H9 (cell line): ENCODE data around the gene TMED10. TPM values are rescaled to one million over a fixed set of nuclear protein-coding genes. Genes with fewer than 3 reads are reported as not detected.

Source experiments
- DNase-seq: peaks from one replicate; pipeline ENCODE4 v3.0.0-alpha.2; 2017
- H2AFZ ChIP-seq: one replicate; pipeline ENCODE4 v1.6.1; 2013; ENCODE audit warnings: mild to moderate bottlenecking, low read length, control low read depth, moderate library complexity
- H2AK5ac ChIP-seq: 2 replicates; pipeline ENCODE4 v1.6.1; 2013; ENCODE audit warnings: low read length, control low read depth, mixed read lengths; ENCODE audit not compliant: insufficient read length
- H2BK120ac ChIP-seq: one replicate; pipeline ENCODE4 v1.6.1; 2013; ENCODE audit warnings: low read depth, mild to moderate bottlenecking, low read length, control low read depth, inconsistent platforms; ENCODE audit not compliant: poor library complexity, severe bottlenecking
- H2BK12ac ChIP-seq: 2 replicates; pipeline ENCODE4 v1.6.1; 2013; ENCODE audit warnings: low read length, control low read depth, mixed read lengths, low read depth; ENCODE audit not compliant: insufficient read length
- H2BK15ac ChIP-seq: 2 replicates; pipeline ENCODE4 v1.6.1; 2013; ENCODE audit warnings: low read depth, low read length, control low read depth
- H2BK20ac ChIP-seq: one replicate; pipeline ENCODE4 v1.6.1; 2013; ENCODE audit warnings: low read depth, mild to moderate bottlenecking, low read length, control low read depth, inconsistent platforms; ENCODE audit not compliant: poor library complexity, severe bottlenecking
- H2BK5ac ChIP-seq: 2 replicates; pipeline ENCODE4 v1.6.1; 2013; ENCODE audit warnings: low read length, control low read depth, mixed read lengths; ENCODE audit not compliant: insufficient read length
- H3K14ac ChIP-seq: 2 replicates; pipeline ENCODE4 v1.6.1; 2013; ENCODE audit warnings: low read length, control low read depth; ENCODE audit not compliant: insufficient read depth
- H3K18ac ChIP-seq: 2 replicates; pipeline ENCODE4 v1.6.1; 2013; ENCODE audit warnings: low read depth, mild to moderate bottlenecking, mixed read lengths, low read length, control low read depth; ENCODE audit not compliant: insufficient read length
- H3K23ac ChIP-seq: 2 replicates; pipeline ENCODE4 v1.6.1; 2013; ENCODE audit warnings: low read length, control low read depth, mixed read lengths, low read depth; ENCODE audit not compliant: insufficient read length
- H3K23me2 ChIP-seq: 2 replicates; pipeline ENCODE4 v1.6.1; 2013; ENCODE audit warnings: low read depth, mild to moderate bottlenecking, mixed read lengths, low read length, control low read depth; ENCODE audit not compliant: insufficient read length, poor library complexity, severe bottlenecking
- H3K27ac ChIP-seq: 2 replicates; pipeline ENCODE4 v1.5.1; 2013; ENCODE audit warnings: low read length, control low read depth, mixed read lengths, low read depth; ENCODE audit not compliant: insufficient read length
- H3K27me3 ChIP-seq: 2 replicates; pipeline ENCODE4 v1.6.1; 2013; ENCODE audit warnings: low read length, control low read depth, inconsistent platforms; ENCODE audit not compliant: insufficient read depth
- H3K4ac ChIP-seq: 2 replicates; pipeline ENCODE4 v1.6.1; 2013; ENCODE audit warnings: low read depth, mild to moderate bottlenecking, control low read depth, inconsistent platforms, low read length, moderate library complexity
- H3K4me1 ChIP-seq: 2 replicates; pipeline ENCODE4 v1.6.1; 2013; ENCODE audit warnings: low read length, control low read depth, inconsistent platforms; ENCODE audit not compliant: insufficient read depth
- H3K4me2 ChIP-seq: 2 replicates; pipeline ENCODE4 v1.6.1; 2013; ENCODE audit warnings: low read length, control low read depth, mixed read lengths; ENCODE audit not compliant: insufficient read length, insufficient read depth
- H3K56ac ChIP-seq: 2 replicates; pipeline ENCODE4 v1.6.1; 2013; ENCODE audit warnings: low read depth, mild to moderate bottlenecking, mixed read lengths, low read length, control low read depth; ENCODE audit not compliant: insufficient read length
- H3K79me1 ChIP-seq: 2 replicates; pipeline ENCODE4 v1.6.1; 2013; ENCODE audit warnings: low read depth, mild to moderate bottlenecking, moderate library complexity, low read length, control low read depth, inconsistent platforms; ENCODE audit not compliant: insufficient read depth, poor library complexity, severe bottlenecking
- H3K79me2 ChIP-seq: 2 replicates; pipeline ENCODE4 v1.6.1; 2013; ENCODE audit warnings: low read length, control low read depth, inconsistent platforms; ENCODE audit not compliant: insufficient read depth
- H3K9ac ChIP-seq: 2 replicates; pipeline ENCODE4 v1.6.1; 2013; ENCODE audit warnings: low read length, control low read depth, mixed read lengths; ENCODE audit not compliant: insufficient read length; ENCODE audit errors: extremely low read depth
- H3K9me3 ChIP-seq: one replicate; pipeline ENCODE4 v1.6.1; 2013; ENCODE audit warnings: low read depth, low read length, inconsistent platforms; ENCODE audit not compliant: control insufficient read depth
- H3T11ph ChIP-seq: one replicate; pipeline ENCODE4 v1.6.1; 2013; ENCODE audit warnings: mild to moderate bottlenecking, low read length, control low read depth, inconsistent platforms
- H4K20me1 ChIP-seq: one replicate; pipeline ENCODE4 v1.6.1; 2013; ENCODE audit not compliant: control insufficient read depth, insufficient read length, insufficient read depth
- H4K5ac ChIP-seq: 2 replicates; pipeline ENCODE4 v1.6.1; 2013; ENCODE audit warnings: low read depth, mild to moderate bottlenecking, mixed read lengths, low read length, control low read depth; ENCODE audit not compliant: insufficient read length
- H4K8ac ChIP-seq: replicated peaks from 2 replicates; pipeline ENCODE4 v1.6.1; 2013; ENCODE audit warnings: low read length, control low read depth, mixed read lengths, low read depth; ENCODE audit not compliant: insufficient read length
- H4K91ac ChIP-seq: 2 replicates; pipeline ENCODE4 v1.6.1; 2013; ENCODE audit warnings: low read depth, mild to moderate bottlenecking, moderate library complexity, mixed read lengths, low read length, control low read depth; ENCODE audit not compliant: insufficient read length
- H3K27ac Mint-ChIP-seq, 3 experiments: 2 replicates in 2 of 3; 3 replicates in 1 of 3; pipeline ENCODE4 v1.8.0; 2020 to 2021; ENCODE audit warnings: mixed read lengths in 3 of 3, mild to moderate bottlenecking in 1 of 3, moderate library complexity in 1 of 3
- H3K27me3 Mint-ChIP-seq: 2 replicates; pipeline ENCODE4 v1.8.0; 2021; ENCODE audit warnings: low read depth, mild to moderate bottlenecking, moderate library complexity, mixed read lengths
- H3K36me3 Mint-ChIP-seq, 3 experiments: 2 replicates in 2 of 3; 3 replicates in 1 of 3; pipeline ENCODE4 v1.8.0; 2020 to 2021; ENCODE audit warnings: low read depth in 3 of 3, mixed read lengths in 3 of 3; ENCODE audit not compliant: insufficient read depth in 1 of 3
- H3K4me1 Mint-ChIP-seq, 2 experiments: 2 replicates each; pipeline ENCODE4 v1.8.0; 2020; ENCODE audit warnings: mixed read lengths in 2 of 2
- H3K4me3 Mint-ChIP-seq, 2 experiments: 2 replicates in 1 of 2; 3 replicates in 1 of 2; pipeline ENCODE4 v1.8.0; 2020 to 2021; ENCODE audit warnings: mild to moderate bottlenecking in 2 of 2, mixed read lengths in 2 of 2, moderate library complexity in 1 of 2
- H3K9me3 Mint-ChIP-seq, 2 experiments: 2 replicates in 1 of 2; 3 replicates in 1 of 2; pipeline ENCODE4 v1.8.0; 2020; ENCODE audit warnings: mild to moderate bottlenecking in 2 of 2, mixed read lengths in 2 of 2, moderate library complexity in 1 of 2
- WGBS: extraction: QIAGEN DNeasy Blood & Tissue Kit; methylation state at CpG from one replicate; pipeline ENCODE4 v1.1.7; 2013; ENCODE audit warnings: missing lambda C conversion rate, low lambda C conversion rate, mixed read lengths; ENCODE audit not compliant: insufficient read length; ENCODE audit errors: extremely low coverage; 5-methylcytosine and 5-hydroxymethylcytosine counted together
- total RNA-seq: library from RNA; stranded (reverse); gene quantifications from 2 replicates; pipeline ENCODE4 v1.2.1, GENCODE V29; 2021
- TF ChIP-seq, protein P1 (sequence below): fragments of 200-600 bp; sonication (generic); conservative IDR thresholded peaks from 3 replicates; pipeline ENCODE4 v1.8.0; 2021; ENCODE audit warnings: antibody characterized with exemption, mild to moderate bottlenecking

The TMED10 gene
- total RNA-seq, 1 experiment from 2014 or later = 176 TPM

DNA sequence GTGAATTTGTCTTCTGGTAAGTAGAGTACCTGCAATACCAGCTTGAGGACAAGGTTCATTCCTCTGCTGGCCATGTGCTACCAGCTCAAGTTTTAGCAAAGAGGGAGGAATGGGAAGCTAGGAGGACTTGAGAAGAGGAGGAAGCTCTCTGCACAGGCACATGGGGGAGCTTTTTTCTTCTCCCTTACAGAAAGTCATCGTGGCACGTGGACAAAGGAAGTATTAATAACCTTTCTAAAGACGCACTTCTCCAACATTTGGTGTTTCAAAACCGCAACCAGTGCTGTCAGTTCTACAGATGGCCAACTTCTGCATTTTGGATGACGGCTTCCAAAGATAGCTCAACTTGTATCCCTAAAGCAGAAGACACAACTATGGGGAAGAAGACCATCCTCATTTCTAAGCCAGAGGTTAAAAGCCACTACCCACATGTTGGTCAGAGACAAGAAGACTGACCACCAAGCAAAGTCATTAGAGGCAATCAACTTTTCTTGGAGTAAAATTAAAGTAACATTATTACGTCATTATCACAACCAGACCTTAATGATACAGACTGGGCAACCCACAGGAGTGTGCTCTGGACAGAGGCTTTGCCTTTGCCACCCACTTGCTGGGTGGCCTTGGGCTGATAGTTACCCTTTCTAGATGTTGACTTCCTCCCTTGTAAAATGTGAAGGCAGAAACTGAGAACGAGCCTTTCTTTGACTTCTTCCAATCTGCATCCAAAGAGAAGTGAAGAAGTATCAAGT is 12.3 kb upstream of the TMED10 start:
- no peaks in the 10 kb centered on the region for H3K23me2 ChIP-seq
- no peak overlapping the region for H3K18ac ChIP-seq
- H3K56ac ChIP-seq = no peak overlapping the region
- H4K20me1 ChIP-seq = no peaks in the 10 kb centered on the region
- peaks cover 3% of the 10 kb centered on the region for H3K27me3 Mint-ChIP-seq
- H2BK5ac ChIP-seq = no peak overlapping the region
- H2BK12ac ChIP-seq = no peak overlapping the region
- H2BK20ac ChIP-seq = no peak overlapping the region
- no peak overlapping the region for H3T11ph ChIP-seq
- no peaks in the 10 kb centered on the region for H3K36me3 Mint-ChIP-seq
- H3K9me3 Mint-ChIP-seq = no peaks in the 10 kb centered on the region
- H2AFZ ChIP-seq = no peak overlapping the region
- no peak overlapping the region for H3K27ac ChIP-seq
- no peak for DNase-seq
- no peak overlapping the region for H2BK15ac ChIP-seq
- WGBS = no CpG with 5 or more reads among the region's 7 CpGs
- H3K14ac ChIP-seq = no peak overlapping the region
- H4K8ac ChIP-seq = no peak overlapping the region
- H3K4me1 Mint-ChIP-seq = no peaks in the 10 kb centered on the region
- no peak overlapping the region for H3K4me3 Mint-ChIP-seq
- no peaks in the 10 kb centered on the region for H3K4me1 ChIP-seq
- H4K5ac ChIP-seq = no peak overlapping the region
- no peaks in the 10 kb centered on the region for H3K27me3 ChIP-seq
- TF ChIP-seq, protein P1, sequence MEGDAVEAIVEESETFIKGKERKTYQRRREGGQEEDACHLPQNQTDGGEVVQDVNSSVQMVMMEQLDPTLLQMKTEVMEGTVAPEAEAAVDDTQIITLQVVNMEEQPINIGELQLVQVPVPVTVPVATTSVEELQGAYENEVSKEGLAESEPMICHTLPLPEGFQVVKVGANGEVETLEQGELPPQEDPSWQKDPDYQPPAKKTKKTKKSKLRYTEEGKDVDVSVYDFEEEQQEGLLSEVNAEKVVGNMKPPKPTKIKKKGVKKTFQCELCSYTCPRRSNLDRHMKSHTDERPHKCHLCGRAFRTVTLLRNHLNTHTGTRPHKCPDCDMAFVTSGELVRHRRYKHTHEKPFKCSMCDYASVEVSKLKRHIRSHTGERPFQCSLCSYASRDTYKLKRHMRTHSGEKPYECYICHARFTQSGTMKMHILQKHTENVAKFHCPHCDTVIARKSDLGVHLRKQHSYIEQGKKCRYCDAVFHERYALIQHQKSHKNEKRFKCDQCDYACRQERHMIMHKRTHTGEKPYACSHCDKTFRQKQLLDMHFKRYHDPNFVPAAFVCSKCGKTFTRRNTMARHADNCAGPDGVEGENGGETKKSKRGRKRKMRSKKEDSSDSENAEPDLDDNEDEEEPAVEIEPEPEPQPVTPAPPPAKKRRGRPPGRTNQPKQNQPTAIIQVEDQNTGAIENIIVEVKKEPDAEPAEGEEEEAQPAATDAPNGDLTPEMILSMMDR = no peak
- H3K79me1 ChIP-seq = no peaks in the 10 kb centered on the region
- no peak overlapping the region for H3K4me2 ChIP-seq
- H2AK5ac ChIP-seq = no peak overlapping the region
- H3K9me3 ChIP-seq = no peaks in the 10 kb centered on the region
- H4K91ac ChIP-seq = no peak overlapping the region
- H3K9ac ChIP-seq = no peak overlapping the region
- no peak overlapping the region for H2BK120ac ChIP-seq
- H3K27ac Mint-ChIP-seq = no peak overlapping the region
- no peaks in the 10 kb centered on the region for H3K79me2 ChIP-seq
- H3K23ac ChIP-seq = no peak overlapping the region
- no peak overlapping the region for H3K4ac ChIP-seq
